ENCODE data around the gene SLC17A8.

DNA sequence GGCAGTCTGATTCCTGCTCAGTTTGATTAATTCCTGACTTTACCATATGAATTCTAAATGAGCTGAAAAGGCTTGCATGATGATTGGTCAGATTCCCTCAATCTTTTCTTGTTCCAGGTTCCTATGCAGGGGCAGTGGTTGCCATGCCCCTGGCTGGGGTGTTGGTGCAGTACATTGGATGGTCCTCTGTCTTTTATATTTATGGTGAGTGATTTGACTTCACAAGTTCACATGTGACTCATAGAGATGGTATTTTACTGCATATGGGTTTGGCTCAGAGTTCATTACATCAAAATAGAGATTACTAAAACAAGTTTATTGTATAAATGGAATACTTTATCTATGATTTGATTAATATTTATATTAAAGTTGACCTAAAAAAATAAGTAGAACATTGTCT lies 44.8 kb downstream of the SLC17A8 start:
- no peak for TF ChIP-seq POLR2AphosphoS5 (IDR thresholded peaks at IDR 0.05; ENCODE audit: low read depth, low read length)
- TF ChIP-seq TAF1 (IDR thresholded peaks at IDR 0.05; ENCODE audit: borderline replicate concordance, low read depth, low read length): no peak
